ENCODE results near the gene DOCK2. TPM values are rescaled to one million over a fixed set of nuclear protein-coding genes. Genes with fewer than 3 reads are reported as not detected.

Gene DOCK2
- total RNA-seq, 1 experiment from 2014 or later: 0.42 TPM

- no peak overlapping the region for H3K4me3 Mint-ChIP-seq (ENCODE audit: unreplicated experiment)
- H3K9me3 Mint-ChIP-seq (ENCODE audit: unreplicated experiment): no peaks in the 10 kb centered on the region
- no peaks in the 10 kb centered on the region for H3K36me3 Mint-ChIP-seq (ENCODE audit: insufficient read depth, unreplicated experiment)
- peaks cover 6% of the 10 kb centered on the region for H3K4me1 Mint-ChIP-seq (ENCODE audit: insufficient read depth, unreplicated experiment)
- H3K27me3 Mint-ChIP-seq (ENCODE audit: insufficient read depth, unreplicated experiment): no peaks in the 10 kb centered on the region
- POLR2A ChIA-PET: no interaction called here
- intact Hi-C loops (cut with micrococcal nuclease): no loop called here
- CTCF ChIA-PET: interaction anchor here (1.1 kb wide), 1 partner anchor 9 kb away, joined by 3 read pairs; no protein-coding TSS in a partner anchor
- no peak for TF ChIP-seq CTCF (IDR thresholded peaks at IDR 0.05; ENCODE audit: unreplicated experiment)
- no TSS peak for BruUV-seq (replicated peaks)
- DNase-seq (ENCODE audit: unreplicated experiment): no peak
- H3K27ac Mint-ChIP-seq (ENCODE audit: low read depth, unreplicated experiment): no peak overlapping the region
Observed at GRCh38 chr5:169837686-169838085, 200.6 kb downstream of the DOCK2 start.

GRCh38 chr5:169838688-169839087 is 201.6 kb downstream of the DOCK2 start:
- ChIA-PET POLR2A (no interaction called here), CTCF (interaction anchor here (0.6 kb wide), 1 partner anchor 137 kb away, joined by 3 read pairs; no protein-coding TSS in a partner anchor)
- Mint-ChIP-seq H3K4me3 (ENCODE audit: unreplicated experiment) (no peak overlapping the region), H3K27ac (ENCODE audit: low read depth, unreplicated experiment) (no peak overlapping the region), H3K4me1 (ENCODE audit: insufficient read depth, unreplicated experiment) (peaks cover 6% of the 10 kb centered on the region), H3K9me3 (ENCODE audit: unreplicated experiment) (no peaks in the 10 kb centered on the region), H3K36me3 (ENCODE audit: insufficient read depth, unreplicated experiment) (no peaks in the 10 kb centered on the region), H3K27me3 (ENCODE audit: insufficient read depth, unreplicated experiment) (no peaks in the 10 kb centered on the region)
- intact Hi-C loops (cut with micrococcal nuclease): no loop called here
- no TSS peak for BruUV-seq (replicated peaks)
- no peak for TF ChIP-seq CTCF (IDR thresholded peaks at IDR 0.05; ENCODE audit: unreplicated experiment)
- DNase-seq (ENCODE audit: unreplicated experiment): no peak

GRCh38 chr5:169840405-169840804 is 203.3 kb downstream of the DOCK2 start:
- Mint-ChIP-seq H3K4me3 (ENCODE audit: unreplicated experiment) (no peak overlapping the region), H3K36me3 (ENCODE audit: insufficient read depth, unreplicated experiment) (no peaks in the 10 kb centered on the region), H3K4me1 (ENCODE audit: insufficient read depth, unreplicated experiment) (no peaks in the 10 kb centered on the region), H3K9me3 (ENCODE audit: unreplicated experiment) (no peaks in the 10 kb centered on the region), H3K27ac (ENCODE audit: low read depth, unreplicated experiment) (no peak overlapping the region), H3K27me3 (ENCODE audit: insufficient read depth, unreplicated experiment) (no peaks in the 10 kb centered on the region)
- TF ChIP-seq CTCF (IDR thresholded peaks at IDR 0.05; ENCODE audit: unreplicated experiment): no peak
- POLR2A ChIA-PET: no interaction called here
- intact Hi-C loops (cut with micrococcal nuclease): no loop called here
- BruUV-seq (replicated peaks): no TSS peak
- CTCF ChIA-PET: no interaction called here
- DNase-seq (ENCODE audit: unreplicated experiment): no peak

GRCh38 chr5:169842699-169843098 is 205.6 kb downstream of the DOCK2 start:
- POLR2A ChIA-PET: no interaction called here
- H3K9me3 Mint-ChIP-seq (ENCODE audit: unreplicated experiment): no peaks in the 10 kb centered on the region
- no peak overlapping the region for H3K27ac Mint-ChIP-seq (ENCODE audit: low read depth, unreplicated experiment)
- H3K4me1 Mint-ChIP-seq (ENCODE audit: insufficient read depth, unreplicated experiment): no peaks in the 10 kb centered on the region
- no peak overlapping the region for H3K4me3 Mint-ChIP-seq (ENCODE audit: unreplicated experiment)
- no peaks in the 10 kb centered on the region for H3K27me3 Mint-ChIP-seq (ENCODE audit: insufficient read depth, unreplicated experiment)
- H3K36me3 Mint-ChIP-seq (ENCODE audit: insufficient read depth, unreplicated experiment): no peaks in the 10 kb centered on the region
- TF ChIP-seq CTCF (IDR thresholded peaks at IDR 0.05; ENCODE audit: unreplicated experiment): no peak
- BruUV-seq (replicated peaks): no TSS peak
- no peak for DNase-seq (ENCODE audit: unreplicated experiment)
- intact Hi-C loops (cut with micrococcal nuclease): no loop called here
- CTCF ChIA-PET: interaction anchor here (0.5 kb wide), 1 partner anchor 12 kb away, joined by 3 read pairs; no protein-coding TSS in a partner anchor
